DOHH2 (cell line): ENCODE data around the gene TSPAN14.

Experiments used
- EZH2phosphoT487 ChIP-seq: fragments of 200-600 bp; sonication (generic); IDR thresholded peaks from 2 replicates; pipeline ENCODE4 v1.6.1; 2017; ENCODE audit warnings: borderline replicate concordance, mild to moderate bottlenecking, antibody characterized with exemption, low read length, moderate library complexity, mixed read lengths
- TF ChIP-seq, protein P1 (sequence below): fragments of 200-600 bp; sonication (generic); IDR thresholded peaks from one replicate; pipeline ENCODE4 v1.5.1; 2014; ENCODE audit warnings: antibody characterized with exemption, mild to moderate bottlenecking, low read depth, low read length; ENCODE audit not compliant: poor library complexity, severe bottlenecking

DNA sequence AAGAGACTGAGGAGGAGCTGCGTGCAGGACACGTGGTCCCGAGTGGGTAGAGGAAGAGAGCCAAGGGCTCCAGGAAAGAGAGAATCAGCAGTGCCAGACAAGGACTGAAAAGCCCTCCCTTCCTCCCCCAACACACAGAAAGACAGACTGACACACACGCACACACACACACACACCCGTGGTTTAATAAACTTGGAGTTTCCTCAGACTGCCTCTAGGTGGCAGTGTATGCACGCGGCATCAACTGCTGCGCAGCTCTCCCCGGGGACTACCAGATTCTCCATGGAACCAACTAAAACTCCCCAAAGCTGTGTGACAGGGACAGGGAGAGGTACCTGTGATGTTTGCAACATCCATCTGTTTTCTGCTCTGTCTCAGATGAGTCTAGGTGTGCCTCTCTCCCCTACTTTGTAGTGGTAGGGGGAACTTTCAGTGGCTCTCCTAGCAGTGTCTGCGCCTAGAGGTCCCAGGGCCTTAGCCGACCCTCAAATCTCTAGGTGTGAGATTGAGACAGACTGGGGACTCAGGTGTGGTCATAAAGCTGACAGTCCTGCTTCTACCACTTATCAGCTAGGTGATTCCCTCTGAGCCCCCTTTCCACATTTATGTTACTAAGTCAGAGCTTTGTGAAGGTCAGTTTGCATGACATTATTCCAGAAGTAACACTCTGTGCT is 9.3 kb upstream of the TSPAN14 start:
- TF ChIP-seq, protein P1, sequence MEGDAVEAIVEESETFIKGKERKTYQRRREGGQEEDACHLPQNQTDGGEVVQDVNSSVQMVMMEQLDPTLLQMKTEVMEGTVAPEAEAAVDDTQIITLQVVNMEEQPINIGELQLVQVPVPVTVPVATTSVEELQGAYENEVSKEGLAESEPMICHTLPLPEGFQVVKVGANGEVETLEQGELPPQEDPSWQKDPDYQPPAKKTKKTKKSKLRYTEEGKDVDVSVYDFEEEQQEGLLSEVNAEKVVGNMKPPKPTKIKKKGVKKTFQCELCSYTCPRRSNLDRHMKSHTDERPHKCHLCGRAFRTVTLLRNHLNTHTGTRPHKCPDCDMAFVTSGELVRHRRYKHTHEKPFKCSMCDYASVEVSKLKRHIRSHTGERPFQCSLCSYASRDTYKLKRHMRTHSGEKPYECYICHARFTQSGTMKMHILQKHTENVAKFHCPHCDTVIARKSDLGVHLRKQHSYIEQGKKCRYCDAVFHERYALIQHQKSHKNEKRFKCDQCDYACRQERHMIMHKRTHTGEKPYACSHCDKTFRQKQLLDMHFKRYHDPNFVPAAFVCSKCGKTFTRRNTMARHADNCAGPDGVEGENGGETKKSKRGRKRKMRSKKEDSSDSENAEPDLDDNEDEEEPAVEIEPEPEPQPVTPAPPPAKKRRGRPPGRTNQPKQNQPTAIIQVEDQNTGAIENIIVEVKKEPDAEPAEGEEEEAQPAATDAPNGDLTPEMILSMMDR: peak; percentile 84
- no peak for TF ChIP-seq EZH2phosphoT487
